Stimulated activated CD4-positive, alpha-beta T cell treated with anti-CD3 and anti-CD28 coated beads, Interleukin-4, amount 100 ng/mL, for 1 hour (primary cell): ENCODE results near the gene ITGB3.
"Not testable (repeated sequence)": the region's sequence is repeated elsewhere in the genome, so short reads cannot be mapped to it uniquely, and the experiment has no call there.

ENCODE experiments used
- DNase-seq: peaks from one replicate; pipeline ENCODE4 v3.0.0-alpha.2; 2020

Gene ITGB3

GRCh38 chr17:47223460-47223859, 30.2 kb upstream of the ITGB3 start:
- no peak for DNase-seq

DNA sequence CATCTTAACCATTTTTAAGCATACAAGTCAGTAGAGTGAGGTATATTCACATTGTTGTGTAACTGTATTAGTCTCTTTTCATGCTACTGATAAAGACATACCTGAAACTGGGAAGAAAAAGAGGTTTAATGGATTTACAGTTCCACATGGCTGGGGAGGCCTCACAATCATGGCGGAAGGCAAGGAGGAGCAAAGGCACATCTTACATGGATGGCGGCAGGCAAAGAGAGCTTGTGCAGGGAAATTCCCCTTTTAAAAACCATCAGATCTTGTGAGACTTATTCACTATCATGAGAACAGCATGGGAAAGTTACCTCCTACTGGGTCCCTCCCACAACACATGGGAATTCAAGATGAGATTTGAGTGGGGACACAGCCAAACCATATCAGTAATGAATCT, 29.6 kb upstream of the ITGB3 start:
- DNase-seq: not testable (repeated sequence)

DNA sequence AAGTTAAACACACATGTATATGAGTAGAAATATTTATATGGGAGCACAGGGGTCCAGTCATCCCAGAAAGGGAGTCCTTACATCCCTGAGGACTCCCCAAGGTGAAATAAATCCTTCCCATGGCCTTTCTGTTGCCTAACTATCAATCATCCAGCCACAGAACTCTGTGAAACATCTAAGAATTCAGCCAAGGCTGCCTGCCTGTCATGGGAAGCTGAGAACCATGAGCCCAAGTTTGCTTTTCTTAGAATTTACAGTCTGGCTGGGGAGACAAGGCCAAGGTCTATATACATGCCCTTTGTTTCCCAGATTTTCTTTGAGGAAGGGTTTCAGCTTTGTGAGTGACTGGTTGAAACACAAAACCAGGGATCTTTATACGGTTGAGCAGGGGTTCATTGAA, 28.7 kb upstream of the ITGB3 start:
- no peak for DNase-seq

DNA sequence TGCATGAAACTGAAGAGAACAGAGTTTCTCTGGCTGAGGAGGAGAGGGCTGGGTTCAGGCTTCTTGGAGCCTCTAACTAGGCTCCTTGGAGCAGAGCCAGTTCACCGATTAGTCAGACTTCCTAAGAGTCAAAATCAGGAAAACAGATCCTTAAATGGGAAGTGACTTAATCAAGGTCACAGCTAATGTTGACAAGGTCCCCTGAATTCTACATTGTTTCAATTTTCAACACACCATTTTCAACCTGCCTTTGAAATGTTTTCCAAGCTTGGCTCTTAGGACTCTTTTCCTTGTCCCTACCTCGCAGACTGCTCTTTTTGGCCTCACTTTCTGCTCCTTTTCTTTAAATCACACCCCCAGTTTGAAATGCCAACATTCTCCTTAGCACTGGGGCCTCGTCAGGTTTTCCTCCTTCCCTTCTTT, 28.2 kb upstream of the ITGB3 start:
- DNase-seq: no peak

- DNase-seq: no peak
Measured at GRCh38 chr17:47225911-47226688, 27.5 kb upstream of the ITGB3 start.

GRCh38 chr17:47227862-47228261, 25.8 kb upstream of the ITGB3 start:
- no peak for DNase-seq

DNA sequence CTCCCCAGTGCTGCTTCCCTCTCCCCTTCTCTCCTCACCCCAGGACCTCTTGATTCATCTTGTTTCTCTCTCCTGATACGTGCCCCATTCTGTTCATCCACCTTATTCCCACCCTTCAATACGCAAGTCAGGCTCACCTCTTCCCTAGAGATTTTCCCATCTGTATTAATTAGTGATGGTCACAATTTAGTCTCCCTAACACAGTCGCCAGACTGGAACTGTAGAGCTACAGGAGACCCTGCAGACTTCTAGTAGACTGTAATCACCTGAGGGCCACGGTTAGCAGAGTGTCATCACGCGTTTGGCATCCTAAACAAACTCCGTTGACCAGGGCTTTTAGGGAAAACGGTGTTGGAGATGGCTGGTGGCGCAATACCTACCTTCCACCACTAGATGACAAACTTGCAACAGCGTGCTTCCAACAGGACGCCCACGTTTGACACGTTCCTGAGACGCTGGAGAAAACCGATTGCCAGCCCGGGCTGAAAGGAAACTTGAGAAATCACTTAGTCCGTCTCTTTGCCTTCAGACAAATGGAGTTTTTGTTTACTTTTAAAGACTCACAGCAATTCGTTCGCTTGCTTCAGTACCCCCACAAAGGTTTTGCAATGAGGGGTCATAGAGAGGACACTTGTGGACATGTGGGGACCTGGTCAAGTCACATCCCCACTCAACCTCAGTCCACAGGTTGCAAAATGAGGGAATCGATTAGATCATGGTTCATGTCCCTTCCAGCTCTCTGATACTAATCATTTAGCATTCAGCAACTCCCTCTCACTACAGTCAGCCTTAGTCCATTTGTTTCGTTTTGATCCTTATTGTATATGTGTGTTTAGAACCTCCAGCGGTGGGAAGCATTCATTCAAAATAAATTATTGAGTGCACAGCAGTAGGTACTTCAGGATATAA, 23.8 kb upstream of the ITGB3 start:
- peak; percentile 66 for DNase-seq

DNA sequence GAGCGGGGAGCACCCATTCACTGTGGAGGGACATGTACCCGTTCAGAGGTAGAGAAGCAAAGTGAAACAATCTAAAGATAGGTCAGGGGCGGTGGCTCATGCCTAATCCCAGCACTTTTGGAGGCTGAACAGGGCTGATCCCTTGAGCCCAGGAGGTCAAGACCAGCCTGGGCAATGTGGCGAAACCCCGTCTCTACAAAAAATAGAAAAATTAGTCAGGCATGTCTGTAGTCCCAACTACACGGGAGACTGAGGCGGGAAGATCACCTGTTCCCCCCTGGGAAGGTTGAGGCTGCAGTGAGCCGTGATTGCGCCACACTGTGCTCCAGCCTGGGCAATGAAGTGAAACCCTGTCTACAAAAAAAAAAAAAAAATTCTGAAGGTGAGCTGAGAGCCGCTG, 22.8 kb upstream of the ITGB3 start:
- DNase-seq: no peak

GRCh38 chr17:47231334-47231733, 22.3 kb upstream of the ITGB3 start:
- DNase-seq: no peak

GRCh38 chr17:47231866-47232265, 21.8 kb upstream of the ITGB3 start:
- DNase-seq: no peak

GRCh38 chr17:47232465-47232864, 21.2 kb upstream of the ITGB3 start:
- DNase-seq: no peak

DNA sequence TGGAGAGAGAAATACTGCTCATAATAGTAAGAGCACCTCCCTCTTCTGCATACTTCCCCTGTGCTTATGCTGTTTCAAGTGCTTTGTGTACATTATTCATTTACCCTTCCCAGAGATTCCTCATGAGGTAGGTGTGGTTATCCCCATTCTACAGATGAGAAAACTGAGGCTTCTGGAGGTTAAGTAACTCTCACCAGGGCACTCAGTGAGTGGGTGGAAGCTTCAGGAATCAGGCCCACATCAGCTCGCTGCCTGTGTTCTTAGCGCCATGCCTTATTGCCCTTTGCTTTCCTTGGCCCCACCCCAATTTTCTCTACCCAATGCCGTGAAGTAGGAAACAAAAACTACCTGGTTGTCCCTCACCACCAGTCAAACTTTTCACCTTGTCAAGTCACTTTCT, 18.1 kb upstream of the ITGB3 start:
- no peak for DNase-seq

- no peak for DNase-seq
Measured at GRCh38 chr17:47235923-47236322, 17.7 kb upstream of the ITGB3 start.

DNA sequence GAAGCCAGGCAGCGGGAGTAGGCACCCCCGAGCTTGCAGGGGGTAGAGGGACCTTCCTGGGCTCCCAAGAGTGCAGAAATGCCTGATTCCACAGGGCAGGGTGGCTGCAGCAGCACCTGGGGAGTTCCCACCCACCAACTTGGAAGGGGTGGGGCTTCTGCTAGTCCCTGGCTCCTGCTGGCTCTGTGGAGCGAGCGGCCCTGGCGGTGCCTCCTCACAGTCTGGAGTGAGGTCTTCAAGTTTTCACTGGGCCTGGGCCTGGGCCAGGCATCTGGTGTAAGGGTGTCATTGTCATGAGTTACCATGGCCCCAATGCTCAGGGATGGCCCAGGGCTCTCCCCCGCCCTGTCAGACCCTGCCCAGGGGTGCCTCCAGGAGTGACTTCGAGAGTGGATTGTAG, 15.8 kb upstream of the ITGB3 start:
- DNase-seq: no peak

DNA sequence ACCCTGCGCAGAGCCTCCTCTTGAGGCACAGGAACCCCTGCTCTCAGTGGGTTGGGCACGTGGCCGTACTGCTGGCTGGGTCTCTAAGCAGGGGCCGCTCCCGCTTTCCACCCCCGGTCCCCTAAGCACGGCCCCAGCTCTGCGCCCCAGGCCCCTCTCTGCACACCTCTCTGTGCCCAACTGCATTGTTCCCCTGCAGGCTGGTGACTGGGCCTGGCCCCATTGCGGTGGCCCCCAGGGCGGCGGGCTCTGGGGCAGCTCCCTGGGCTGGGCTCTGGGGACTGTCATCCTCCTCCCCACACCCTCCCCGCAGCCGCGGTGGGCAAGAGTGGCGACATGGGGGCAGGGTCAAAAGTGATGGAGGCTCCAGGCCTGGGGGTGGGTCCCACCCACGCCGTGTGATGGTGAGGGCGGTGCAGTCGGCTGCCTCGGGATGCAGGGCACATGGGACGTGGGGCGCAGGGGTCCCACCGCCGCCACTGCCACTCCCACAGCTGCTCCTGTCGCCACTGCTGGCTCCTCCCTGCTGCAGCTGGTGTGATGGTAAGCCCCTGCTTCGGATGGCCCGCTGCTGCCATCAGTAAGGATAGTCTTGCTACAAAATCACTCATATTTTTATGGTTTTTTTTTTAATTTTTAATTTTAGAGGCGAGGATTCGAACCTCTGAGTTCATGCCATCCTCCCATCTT, 15.2 kb upstream of the ITGB3 start:
- no peak for DNase-seq

GRCh38 chr17:47239619-47239966, 14.0 kb upstream of the ITGB3 start:
- DNase-seq: no peak

- DNase-seq: no peak
Measured at GRCh38 chr17:47239967-47240651, 13.5 kb upstream of the ITGB3 start.

- DNase-seq: no peak
Measured at GRCh38 chr17:47240806-47241205, 12.8 kb upstream of the ITGB3 start.

DNA sequence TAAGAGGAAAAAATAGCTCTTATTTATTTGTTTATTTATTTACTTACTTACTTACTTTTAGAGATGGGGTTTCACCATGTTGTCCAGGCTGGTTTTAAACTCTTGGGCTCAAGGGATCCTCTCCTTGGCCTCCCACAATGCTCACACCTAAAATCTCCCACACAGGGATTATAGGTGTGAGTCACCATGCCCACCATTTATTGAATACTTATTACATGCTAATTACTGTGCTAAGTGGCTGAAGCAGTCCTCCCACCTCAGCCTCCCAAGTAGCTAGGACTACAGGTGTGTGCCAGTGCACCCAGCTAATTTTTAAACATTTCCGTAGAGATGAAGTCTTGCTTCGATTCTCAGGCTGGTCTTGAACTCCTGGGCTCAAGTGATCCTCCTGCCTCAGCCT, 11.0 kb upstream of the ITGB3 start:
- DNase-seq: no peak

DNA sequence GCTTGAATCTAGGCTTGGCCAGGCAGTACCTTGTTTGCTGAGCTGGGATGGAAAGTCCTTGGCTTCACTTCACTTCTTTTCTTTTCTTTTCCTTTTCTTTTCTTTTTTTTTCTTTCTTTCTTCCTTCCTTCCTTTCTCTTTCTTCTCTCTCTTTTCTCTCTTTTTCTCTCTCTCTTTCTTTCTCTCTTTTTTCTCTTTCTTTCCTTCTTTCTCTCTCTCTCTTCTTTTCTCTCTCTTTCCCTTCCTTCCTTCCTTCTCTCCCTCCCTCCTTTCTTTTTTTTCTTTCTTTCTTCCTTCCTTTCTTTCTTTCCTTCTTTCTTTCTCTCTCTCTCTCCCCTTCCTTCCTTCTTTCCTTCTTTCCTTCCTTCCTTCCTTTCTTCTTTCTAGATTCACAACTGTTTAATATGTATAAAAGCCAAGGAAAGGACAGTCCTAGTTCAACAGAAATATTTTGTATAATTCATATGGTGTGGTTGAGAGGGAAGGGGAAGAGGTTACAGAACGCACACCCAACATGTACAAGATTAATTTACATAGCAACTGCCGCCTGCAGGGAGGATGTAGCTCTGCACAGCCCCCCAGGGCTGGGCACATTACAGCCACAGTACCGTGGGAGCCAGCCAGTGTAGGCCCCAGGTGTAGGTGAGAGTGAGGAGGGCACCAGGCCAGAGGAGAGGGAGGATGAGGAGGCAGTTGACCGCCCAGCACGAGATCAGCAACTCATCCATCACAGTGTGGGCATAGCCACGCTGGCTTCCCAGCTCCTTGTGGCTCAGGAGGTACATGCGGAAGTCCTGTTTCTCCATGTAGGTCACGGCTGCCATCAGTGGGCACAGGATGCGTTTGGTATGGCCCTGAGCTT, 9.7 kb upstream of the ITGB3 start:
- DNase-seq: no peak

DNA sequence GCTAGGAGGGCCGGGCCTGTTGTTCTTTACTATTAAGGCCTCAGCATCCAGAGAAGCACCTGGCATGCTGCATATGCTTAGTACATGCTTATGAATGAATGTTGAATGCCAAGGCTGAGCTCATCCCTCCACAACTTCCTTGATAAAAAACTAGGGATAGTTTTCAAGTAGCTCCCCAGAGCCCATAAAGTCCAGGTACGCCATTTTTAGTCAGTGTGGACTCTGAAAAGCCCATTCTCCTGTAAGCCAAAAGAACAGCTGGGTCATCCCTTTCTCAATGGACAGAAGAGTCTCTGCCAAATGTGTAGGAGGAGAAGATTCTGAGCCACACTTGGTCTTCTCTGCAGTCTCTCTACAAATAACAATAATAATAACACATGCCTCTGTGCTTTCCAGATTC, 8.9 kb upstream of the ITGB3 start:
- DNase-seq: no peak

- DNase-seq: no peak
Measured at GRCh38 chr17:47246120-47246519, 7.5 kb upstream of the ITGB3 start.
